ENCODE results near the gene SMURF1.

DNA sequence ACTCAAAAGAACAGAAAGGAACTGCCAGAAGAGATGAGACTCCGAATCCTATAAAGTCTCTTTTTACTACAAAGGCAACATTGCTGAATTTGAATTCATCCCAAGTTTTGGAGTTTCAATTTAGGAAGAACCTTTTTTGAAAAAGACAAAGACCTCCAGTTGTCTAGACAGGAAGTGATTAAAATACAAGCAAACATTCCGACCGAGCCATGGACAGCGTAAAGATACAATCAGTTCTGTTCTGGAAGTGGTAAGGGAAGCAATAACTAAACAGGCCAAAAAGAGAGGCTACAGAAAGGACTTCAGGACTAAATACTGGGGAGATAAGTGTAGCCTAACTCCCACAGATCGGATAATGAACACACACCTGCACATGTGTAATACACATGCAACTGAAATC, 101.0 kb downstream of the SMURF1 start:
- TF ChIP-seq GTF2F1 (IDR thresholded peaks at IDR 0.05; ENCODE audit: borderline replicate concordance, low read depth, low read length) (no peak), RFX5 (IDR thresholded peaks at IDR 0.05; ENCODE audit: borderline replicate concordance, low read depth, low read length) (no peak), POLR2A (IDR thresholded peaks at IDR 0.05; ENCODE audit: control extremely low read depth in 1 of 2, low read depth in 2 of 2, low read length in 2 of 2) (no peak), EP300 (IDR thresholded peaks at IDR 0.05; ENCODE audit: borderline replicate concordance in 1 of 2, low read depth in 2 of 2, low read length in 2 of 2) (no peak), POLR2AphosphoS5 (IDR thresholded peaks at IDR 0.05; ENCODE audit: low read depth, low read length) (no peak)
- TF ChIP-seq, protein P1, sequence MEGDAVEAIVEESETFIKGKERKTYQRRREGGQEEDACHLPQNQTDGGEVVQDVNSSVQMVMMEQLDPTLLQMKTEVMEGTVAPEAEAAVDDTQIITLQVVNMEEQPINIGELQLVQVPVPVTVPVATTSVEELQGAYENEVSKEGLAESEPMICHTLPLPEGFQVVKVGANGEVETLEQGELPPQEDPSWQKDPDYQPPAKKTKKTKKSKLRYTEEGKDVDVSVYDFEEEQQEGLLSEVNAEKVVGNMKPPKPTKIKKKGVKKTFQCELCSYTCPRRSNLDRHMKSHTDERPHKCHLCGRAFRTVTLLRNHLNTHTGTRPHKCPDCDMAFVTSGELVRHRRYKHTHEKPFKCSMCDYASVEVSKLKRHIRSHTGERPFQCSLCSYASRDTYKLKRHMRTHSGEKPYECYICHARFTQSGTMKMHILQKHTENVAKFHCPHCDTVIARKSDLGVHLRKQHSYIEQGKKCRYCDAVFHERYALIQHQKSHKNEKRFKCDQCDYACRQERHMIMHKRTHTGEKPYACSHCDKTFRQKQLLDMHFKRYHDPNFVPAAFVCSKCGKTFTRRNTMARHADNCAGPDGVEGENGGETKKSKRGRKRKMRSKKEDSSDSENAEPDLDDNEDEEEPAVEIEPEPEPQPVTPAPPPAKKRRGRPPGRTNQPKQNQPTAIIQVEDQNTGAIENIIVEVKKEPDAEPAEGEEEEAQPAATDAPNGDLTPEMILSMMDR (IDR thresholded peaks at IDR 0.05; ENCODE audit: control extremely low read depth in 1 of 3, insufficient read depth in 1 of 3, low read depth in 1 of 3, low read length in 3 of 3): no peak
- TF ChIP-seq, protein P2, sequence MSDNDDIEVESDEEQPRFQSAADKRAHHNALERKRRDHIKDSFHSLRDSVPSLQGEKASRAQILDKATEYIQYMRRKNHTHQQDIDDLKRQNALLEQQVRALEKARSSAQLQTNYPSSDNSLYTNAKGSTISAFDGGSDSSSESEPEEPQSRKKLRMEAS (IDR thresholded peaks at IDR 0.05): no peak

Measured in H1 (cell line).